LNCaP clone FGC (cell line): Measurements from ENCODE around the gene GRIK3.

ENCODE experiments used
- DNase-seq: peaks from one replicate; pipeline ENCODE4 v3.0.0-alpha.2; 2011; ENCODE audit warnings: low read depth
- H3K4me3 ChIP-seq: 2 replicates; pipeline ENCODE4 v1.5.1; 2011; ENCODE audit warnings: mild to moderate bottlenecking, low read depth, low read length, control low read depth
- CTCF ChIP-seq: IDR thresholded peaks from 2 replicates; pipeline ENCODE4 v1.5.1; 2012; ENCODE audit warnings: mild to moderate bottlenecking; ENCODE audit not compliant: control insufficient read depth, insufficient read depth; ENCODE audit errors: extremely low read depth

GRIK3 gene

GRCh38 chr1:36803868-36804570, 230.3 kb downstream of the GRIK3 start:
- TF ChIP-seq CTCF = no peak
- no peak for DNase-seq

GRCh38 chr1:36802018-36802417, 232.3 kb downstream of the GRIK3 start:
- DNase-seq = no peak
- H3K4me3 ChIP-seq = no peak overlapping the region
- no peak for TF ChIP-seq CTCF

More at GRCh38 chr1:36803868-36804570, 230.3 kb downstream of the GRIK3 start:
- no peak overlapping the region for H3K4me3 ChIP-seq

GRCh38 chr1:36797761-36798160, 236.6 kb downstream of the GRIK3 start:
- no peak for TF ChIP-seq CTCF
- no peak for DNase-seq
- no peak overlapping the region for H3K4me3 ChIP-seq

- H3K4me3 ChIP-seq = no peak overlapping the region
- no peak for DNase-seq
- TF ChIP-seq CTCF = no peak
Measured at GRCh38 chr1:36796733-36797132, 237.6 kb downstream of the GRIK3 start.

GRCh38 chr1:36796106-36796590, 238.2 kb downstream of the GRIK3 start:
- no peak for DNase-seq
- no peak overlapping the region for H3K4me3 ChIP-seq
- no peak for TF ChIP-seq CTCF

DNA sequence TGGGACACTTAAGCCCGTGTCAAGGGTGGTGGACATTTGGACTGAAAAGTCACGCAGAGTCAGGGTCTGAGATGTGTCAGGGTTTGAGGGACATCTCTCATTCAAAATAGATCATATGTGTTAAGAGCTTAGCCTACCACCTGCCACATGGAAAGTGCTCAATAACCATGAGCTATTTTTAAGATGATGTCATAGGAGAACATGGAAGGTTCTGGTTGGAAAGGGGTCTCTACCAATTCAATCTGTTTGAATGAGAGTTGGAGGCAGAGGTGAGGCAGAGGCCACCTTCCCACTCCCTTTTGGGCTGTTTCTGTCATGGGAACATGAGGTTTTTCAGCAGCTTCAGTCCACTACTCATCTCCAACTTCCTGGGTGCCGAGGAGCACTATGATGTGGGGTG, 239.9 kb downstream of the GRIK3 start:
- H3K4me3 ChIP-seq = no peak overlapping the region
- no peak for DNase-seq
- no peak for TF ChIP-seq CTCF

DNA sequence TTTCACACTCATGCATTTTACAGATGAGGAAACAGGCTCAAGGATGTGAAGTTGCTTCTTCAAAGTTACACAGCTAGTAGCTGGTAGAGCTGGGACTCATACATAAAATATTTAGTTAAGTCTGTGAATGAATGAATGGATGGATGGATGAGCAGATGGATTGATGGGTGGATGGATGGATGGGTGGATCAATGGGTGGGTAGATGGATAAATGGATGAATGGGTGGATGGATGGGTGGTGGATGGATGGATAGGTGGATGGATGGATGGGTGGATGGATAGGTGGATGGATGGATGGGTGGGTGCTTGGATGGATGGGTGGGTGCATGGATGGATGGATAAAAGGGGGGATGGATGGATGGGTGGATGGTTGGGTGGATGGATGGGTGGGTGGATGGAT, 240.9 kb downstream of the GRIK3 start:
- no peak for DNase-seq
- no peak for TF ChIP-seq CTCF
- H3K4me3 ChIP-seq = no peak overlapping the region
